ENCODE measurements around the gene METTL23.

The METTL23 gene

GRCh38 chr17:76687298-76688164 lies 39.1 kb upstream of the METTL23 start:
- Histone ChIP-seq H3K4me3 (ENCODE audit: insufficient read length, low read depth) (no peak overlapping the region), H3K27me3 (ENCODE audit: insufficient read depth, insufficient read length) (no peaks in the 10 kb centered on the region), H3K9ac (ENCODE audit: insufficient read length, low read depth) (peak overlapping the region; percentile 33), H3K36me3 (ENCODE audit: insufficient read depth, insufficient read length, low read length) (peaks cover 29% of the 10 kb centered on the region), H3K4me1 (ENCODE audit: insufficient read depth, insufficient read length) (peaks cover 17% of the 10 kb centered on the region), H3K9me3 (ENCODE audit: insufficient read depth, low read length) (no peaks in the 10 kb centered on the region)
- no peak for TF ChIP-seq YY1 (IDR thresholded peaks at IDR 0.05; ENCODE audit: insufficient read depth, insufficient read length)
- TF ChIP-seq SUZ12 (IDR thresholded peaks at IDR 0.05; ENCODE audit: extremely low read depth, insufficient read depth, insufficient read length): no peak
- TF ChIP-seq ZNF274 (IDR thresholded peaks at IDR 0.05; ENCODE audit: low read depth, low read length): no peak
- no peak for DNase-seq (ENCODE audit: low read depth, low spot score)

GRCh38 chr17:76688165-76688622 lies 38.4 kb upstream of the METTL23 start:
- no peak for DNase-seq (ENCODE audit: low read depth, low spot score)

GRCh38 chr17:76689859-76690258 lies 36.8 kb upstream of the METTL23 start:
- Histone ChIP-seq H3K9me3 (ENCODE audit: insufficient read depth, low read length) (no peaks in the 10 kb centered on the region), H3K27me3 (ENCODE audit: insufficient read depth, insufficient read length) (no peaks in the 10 kb centered on the region), H3K9ac (ENCODE audit: insufficient read length, low read depth) (no peak overlapping the region), H3K4me3 (ENCODE audit: insufficient read length, low read depth) (no peak overlapping the region), H3K4me1 (ENCODE audit: insufficient read depth, insufficient read length) (peaks cover 20% of the 10 kb centered on the region), H3K36me3 (ENCODE audit: insufficient read depth, insufficient read length, low read length) (peaks cover 19% of the 10 kb centered on the region)
- TF ChIP-seq SUZ12 (IDR thresholded peaks at IDR 0.05; ENCODE audit: extremely low read depth, insufficient read depth, insufficient read length): no peak
- TF ChIP-seq ZNF274 (IDR thresholded peaks at IDR 0.05; ENCODE audit: low read depth, low read length): no peak
- no peak for TF ChIP-seq YY1 (IDR thresholded peaks at IDR 0.05; ENCODE audit: insufficient read depth, insufficient read length)
- no peak for DNase-seq (ENCODE audit: low read depth, low spot score)

More at GRCh38 chr17:76688165-76688622, 38.4 kb upstream of the METTL23 start:
- H3K4me1 ChIP-seq (ENCODE audit: insufficient read depth, insufficient read length): peaks cover 17% of the 10 kb centered on the region
- H3K36me3 ChIP-seq (ENCODE audit: insufficient read depth, insufficient read length, low read length): peaks cover 24% of the 10 kb centered on the region
- H3K9me3 ChIP-seq (ENCODE audit: insufficient read depth, low read length): no peaks in the 10 kb centered on the region
- no peak overlapping the region for H3K9ac ChIP-seq (ENCODE audit: insufficient read length, low read depth)
- no peaks in the 10 kb centered on the region for H3K27me3 ChIP-seq (ENCODE audit: insufficient read depth, insufficient read length)
- no peak overlapping the region for H3K4me3 ChIP-seq (ENCODE audit: insufficient read length, low read depth)
- TF ChIP-seq YY1 (IDR thresholded peaks at IDR 0.05; ENCODE audit: insufficient read depth, insufficient read length) (no peak), SUZ12 (IDR thresholded peaks at IDR 0.05; ENCODE audit: extremely low read depth, insufficient read depth, insufficient read length) (no peak), ZNF274 (IDR thresholded peaks at IDR 0.05; ENCODE audit: low read depth, low read length) (no peak)

GRCh38 chr17:76690596-76691280 lies 35.9 kb upstream of the METTL23 start:
- Histone ChIP-seq H3K4me3 (ENCODE audit: insufficient read length, low read depth) (no peak overlapping the region), H3K9ac (ENCODE audit: insufficient read length, low read depth) (no peak overlapping the region), H3K27me3 (ENCODE audit: insufficient read depth, insufficient read length) (no peaks in the 10 kb centered on the region), H3K36me3 (ENCODE audit: insufficient read depth, insufficient read length, low read length) (peaks cover 18% of the 10 kb centered on the region), H3K4me1 (ENCODE audit: insufficient read depth, insufficient read length) (peaks cover 20% of the 10 kb centered on the region), H3K9me3 (ENCODE audit: insufficient read depth, low read length) (no peaks in the 10 kb centered on the region)
- TF ChIP-seq ZNF274 (IDR thresholded peaks at IDR 0.05; ENCODE audit: low read depth, low read length) (no peak), SUZ12 (IDR thresholded peaks at IDR 0.05; ENCODE audit: extremely low read depth, insufficient read depth, insufficient read length) (no peak), YY1 (IDR thresholded peaks at IDR 0.05; ENCODE audit: insufficient read depth, insufficient read length) (no peak)
- no peak for DNase-seq (ENCODE audit: low read depth, low spot score)

GRCh38 chr17:76691379-76692191 lies 35.1 kb upstream of the METTL23 start:
- Histone ChIP-seq H3K9me3 (ENCODE audit: insufficient read depth, low read length) (no peaks in the 10 kb centered on the region), H3K9ac (ENCODE audit: insufficient read length, low read depth) (no peak overlapping the region), H3K27me3 (ENCODE audit: insufficient read depth, insufficient read length) (no peaks in the 10 kb centered on the region), H3K36me3 (ENCODE audit: insufficient read depth, insufficient read length, low read length) (peaks cover 19% of the 10 kb centered on the region), H3K4me3 (ENCODE audit: insufficient read length, low read depth) (no peak overlapping the region), H3K4me1 (ENCODE audit: insufficient read depth, insufficient read length) (peaks cover 21% of the 10 kb centered on the region)
- DNase-seq (ENCODE audit: low read depth, low spot score): no peak
- TF ChIP-seq ZNF274 (IDR thresholded peaks at IDR 0.05; ENCODE audit: low read depth, low read length) (no peak), YY1 (IDR thresholded peaks at IDR 0.05; ENCODE audit: insufficient read depth, insufficient read length) (no peak), SUZ12 (IDR thresholded peaks at IDR 0.05; ENCODE audit: extremely low read depth, insufficient read depth, insufficient read length) (no peak)

- H3K9ac ChIP-seq (ENCODE audit: insufficient read length, low read depth): no peak overlapping the region
- peaks cover 8% of the 10 kb centered on the region for H3K36me3 ChIP-seq (ENCODE audit: insufficient read depth, insufficient read length, low read length)
- no peaks in the 10 kb centered on the region for H3K9me3 ChIP-seq (ENCODE audit: insufficient read depth, low read length)
- TF ChIP-seq SUZ12 (IDR thresholded peaks at IDR 0.05; ENCODE audit: extremely low read depth, insufficient read depth, insufficient read length) (no peak), ZNF274 (IDR thresholded peaks at IDR 0.05; ENCODE audit: low read depth, low read length) (no peak), YY1 (IDR thresholded peaks at IDR 0.05; ENCODE audit: insufficient read depth, insufficient read length) (no peak)
- no peaks in the 10 kb centered on the region for H3K27me3 ChIP-seq (ENCODE audit: insufficient read depth, insufficient read length)
- no peak for DNase-seq (ENCODE audit: low read depth, low spot score)
- no peak overlapping the region for H3K4me3 ChIP-seq (ENCODE audit: insufficient read length, low read depth)
- peaks cover 18% of the 10 kb centered on the region for H3K4me1 ChIP-seq (ENCODE audit: insufficient read depth, insufficient read length)
Observed at GRCh38 chr17:76695059-76695831, 31.4 kb upstream of the METTL23 start.

Data from NT2/D1 (cell line).